NB4 (cell line): ENCODE results near the gene SMPD3.

Source experiments
- DNase-seq: peaks from one replicate; pipeline ENCODE4 v3.0.0; 2010; ENCODE audit warnings: low read depth
- H3K4me3 ChIP-seq: one replicate; pipeline ENCODE4 v1.5.1; 2011; ENCODE audit warnings: mild to moderate bottlenecking, low read depth, low read length, moderate library complexity
- MAX ChIP-seq: IDR thresholded peaks from 2 replicates; pipeline ENCODE4 v1.6.1; 2011; ENCODE audit warnings: low read depth, low read length
- MYC ChIP-seq: IDR thresholded peaks from 2 replicates; pipeline ENCODE4 v1.6.1; 2011; ENCODE audit warnings: low read depth, low read length
- POLR2A ChIP-seq: IDR thresholded peaks from 2 replicates; pipeline ENCODE4 v1.6.1; 2011; ENCODE audit warnings: mild to moderate bottlenecking; ENCODE audit not compliant: insufficient read length; ENCODE audit errors: extremely low read depth
- TF ChIP-seq, protein P1 (sequence below): IDR thresholded peaks from one replicate; pipeline ENCODE4 v1.5.1; 2012; ENCODE audit warnings: low read depth, low read length

Gene SMPD3

DNA sequence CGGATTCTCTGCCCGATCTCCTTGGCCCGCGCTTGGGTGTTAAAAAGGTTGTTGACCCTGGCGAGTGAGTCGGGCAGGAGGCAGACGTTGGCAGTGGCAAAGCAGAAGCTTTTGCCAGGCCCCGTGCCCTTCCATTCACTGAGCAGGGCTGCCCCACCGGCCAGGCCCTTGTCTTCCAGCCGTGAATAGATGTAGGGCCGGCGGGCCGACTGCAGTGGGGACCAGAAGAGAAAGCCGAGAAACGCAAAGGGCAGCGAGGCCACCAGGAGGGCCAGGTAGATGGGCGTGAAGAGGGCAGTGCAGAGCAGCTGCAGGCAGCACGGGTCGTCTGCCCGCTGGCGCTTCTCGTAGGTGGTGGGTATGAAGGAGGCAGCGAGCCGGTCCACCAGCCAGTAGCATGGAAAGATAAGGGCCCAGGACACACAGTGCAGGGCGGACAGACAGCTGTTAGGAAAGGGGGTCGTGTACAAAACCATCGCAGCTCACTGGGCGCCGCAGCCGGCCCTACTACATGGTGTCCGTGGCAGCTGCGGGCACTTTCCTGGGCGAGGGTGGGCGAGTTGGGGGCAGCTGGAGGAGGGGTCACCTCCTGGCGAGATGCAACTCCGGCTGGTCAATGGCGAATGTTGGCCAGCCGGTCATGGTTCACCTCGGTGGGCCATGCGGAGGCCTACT lies 76.5 kb downstream of the SMPD3 start:
- no peak for DNase-seq
- TF ChIP-seq MYC (no peak), POLR2A (no peak), MAX (no peak)
- TF ChIP-seq, protein P1, sequence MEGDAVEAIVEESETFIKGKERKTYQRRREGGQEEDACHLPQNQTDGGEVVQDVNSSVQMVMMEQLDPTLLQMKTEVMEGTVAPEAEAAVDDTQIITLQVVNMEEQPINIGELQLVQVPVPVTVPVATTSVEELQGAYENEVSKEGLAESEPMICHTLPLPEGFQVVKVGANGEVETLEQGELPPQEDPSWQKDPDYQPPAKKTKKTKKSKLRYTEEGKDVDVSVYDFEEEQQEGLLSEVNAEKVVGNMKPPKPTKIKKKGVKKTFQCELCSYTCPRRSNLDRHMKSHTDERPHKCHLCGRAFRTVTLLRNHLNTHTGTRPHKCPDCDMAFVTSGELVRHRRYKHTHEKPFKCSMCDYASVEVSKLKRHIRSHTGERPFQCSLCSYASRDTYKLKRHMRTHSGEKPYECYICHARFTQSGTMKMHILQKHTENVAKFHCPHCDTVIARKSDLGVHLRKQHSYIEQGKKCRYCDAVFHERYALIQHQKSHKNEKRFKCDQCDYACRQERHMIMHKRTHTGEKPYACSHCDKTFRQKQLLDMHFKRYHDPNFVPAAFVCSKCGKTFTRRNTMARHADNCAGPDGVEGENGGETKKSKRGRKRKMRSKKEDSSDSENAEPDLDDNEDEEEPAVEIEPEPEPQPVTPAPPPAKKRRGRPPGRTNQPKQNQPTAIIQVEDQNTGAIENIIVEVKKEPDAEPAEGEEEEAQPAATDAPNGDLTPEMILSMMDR, result no peak
- no peak overlapping the region for H3K4me3 ChIP-seq

- no peak for DNase-seq
- TF ChIP-seq POLR2A (no peak), MAX (no peak), MYC (no peak)
- TF ChIP-seq, protein P1, result no peak
- H3K4me3 ChIP-seq, result no peak overlapping the region
Observed at GRCh38 chr16:68371276-68371651, 77.0 kb downstream of the SMPD3 start.

- peak; percentile 50 for DNase-seq
- TF ChIP-seq MYC (no peak), POLR2A (no peak), MAX (no peak)
- TF ChIP-seq, protein P1, result no peak
- no peak overlapping the region for H3K4me3 ChIP-seq
Observed at GRCh38 chr16:68370581-68371275, 77.6 kb downstream of the SMPD3 start.

DNA sequence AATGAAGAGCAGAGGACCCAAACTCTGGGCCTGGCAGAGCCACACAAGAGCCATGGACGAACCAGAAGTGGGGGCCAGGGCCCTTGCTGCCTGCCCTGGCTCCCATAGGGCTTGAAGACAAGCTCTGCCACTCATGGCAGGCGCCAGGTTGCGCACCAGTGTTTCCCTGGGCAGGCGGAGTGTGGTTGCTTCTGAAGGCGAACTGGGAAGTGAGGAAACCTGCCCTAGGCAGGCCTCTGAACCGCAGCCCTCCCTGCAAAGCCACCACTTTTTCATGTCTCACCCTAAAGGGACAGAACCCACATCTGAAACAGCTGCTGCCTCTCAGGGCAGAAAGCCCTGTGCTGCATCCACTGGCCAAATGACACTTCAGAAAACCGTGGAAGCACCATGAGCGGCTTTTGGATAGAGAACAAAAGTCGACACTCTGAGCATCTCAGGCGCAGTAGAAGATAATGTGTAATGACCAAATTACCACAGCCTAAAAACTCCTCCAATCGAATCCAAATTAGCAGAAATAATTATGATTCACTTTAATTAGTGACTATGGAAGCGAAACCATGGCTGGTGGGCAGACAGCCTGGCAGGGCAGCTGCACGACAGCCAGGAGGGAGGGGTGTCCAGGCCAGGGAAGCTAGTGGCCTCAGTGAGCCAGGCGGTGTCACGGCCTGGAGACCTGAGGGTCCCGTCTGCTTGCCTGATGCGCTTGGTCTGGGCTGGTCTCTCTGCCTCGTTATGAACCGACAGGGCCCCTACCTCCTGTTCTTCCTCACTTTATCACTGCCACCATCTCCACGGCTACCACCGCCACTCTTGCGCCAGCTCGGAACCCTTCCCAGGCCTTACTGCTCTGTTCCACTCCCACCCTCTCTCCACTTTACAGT lies 78.4 kb downstream of the SMPD3 start:
- no peak overlapping the region for H3K4me3 ChIP-seq
- DNase-seq, result peak; percentile 98
- TF ChIP-seq MYC, result peak; percentile 73
- TF ChIP-seq POLR2A, result no peak
- TF ChIP-seq, protein P1, result no peak
- peak; percentile 72 for TF ChIP-seq MAX

GRCh38 chr16:68369168-68369567 lies 79.1 kb downstream of the SMPD3 start:
- TF ChIP-seq, protein P1, result no peak
- H3K4me3 ChIP-seq, result no peak overlapping the region
- peak; percentile 71 for DNase-seq
